NCI-H1930 (cell line): ENCODE results near the gene EFTUD2.

ENCODE experiments used
- DNase-seq, 2 experiments: peaks; one replicate each; lab custom pipeline; 2025; lab: John Stamatoyannopoulos, UW

Gene EFTUD2

DNA sequence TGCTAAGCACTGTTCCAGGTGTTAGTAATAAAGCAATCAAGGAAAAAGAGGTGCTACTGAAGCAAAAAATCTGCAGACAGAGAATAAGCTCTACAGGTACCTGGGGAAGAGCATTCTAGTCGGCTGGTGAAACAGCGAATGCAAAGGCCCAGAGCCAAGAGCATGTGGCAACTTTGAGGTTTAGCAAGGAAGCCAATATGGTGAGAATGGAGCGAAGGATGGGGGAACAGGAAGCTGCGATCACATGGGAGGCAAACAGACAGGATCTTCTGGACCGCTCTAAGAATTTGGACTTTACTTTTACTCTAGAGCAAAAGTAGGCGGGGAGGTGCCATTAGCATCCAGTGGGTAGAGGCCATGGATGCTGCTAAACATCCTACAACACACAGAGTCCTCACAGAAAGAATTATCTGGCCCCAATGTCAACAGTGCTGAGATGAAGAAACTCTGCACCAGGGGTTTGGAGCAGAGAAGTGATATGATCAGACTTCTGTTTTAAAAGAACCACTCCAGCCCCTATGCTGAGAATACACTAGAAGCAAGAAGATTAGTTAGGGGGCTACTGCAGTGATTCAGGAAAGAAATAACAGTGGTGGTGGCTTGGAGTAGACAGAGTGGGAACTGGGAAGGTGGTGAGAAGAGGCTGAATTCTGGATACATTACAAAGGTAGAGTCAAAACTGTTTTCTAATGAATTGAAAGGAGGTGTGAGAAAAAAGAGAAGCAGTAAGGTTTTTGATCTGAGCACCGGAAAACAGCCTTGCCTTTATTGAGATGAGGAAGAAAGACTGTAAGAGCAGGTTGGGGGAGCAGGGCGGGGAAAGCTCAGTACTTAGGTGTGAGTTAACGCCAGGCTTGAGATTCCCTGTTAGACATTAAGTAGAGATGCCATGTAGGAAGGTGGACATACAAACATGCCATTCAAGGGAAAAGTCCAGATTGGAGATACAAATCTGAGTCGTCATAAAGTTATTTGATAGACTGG lies 11.0 kb downstream of the EFTUD2 start:
- no peak for DNase-seq

DNA sequence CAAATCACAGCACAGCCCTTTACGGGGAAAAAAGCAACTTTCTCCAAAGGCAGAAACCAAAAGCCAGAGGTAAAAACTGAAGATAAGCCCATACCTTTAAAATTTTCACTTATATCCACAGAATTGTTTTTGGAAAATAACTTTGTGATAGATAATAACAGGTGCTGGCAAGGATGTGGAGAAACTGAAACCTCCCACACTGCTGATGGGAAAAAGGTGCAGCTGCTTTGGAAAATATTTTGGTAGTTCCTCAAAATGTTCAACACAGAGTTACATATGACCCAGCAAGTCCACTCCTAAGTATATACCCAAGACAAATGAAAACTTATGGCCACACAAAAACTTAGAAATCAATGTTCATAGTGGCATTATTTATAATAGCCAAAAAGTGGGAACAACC lies 12.2 kb downstream of the EFTUD2 start:
- DNase-seq: no peak

DNA sequence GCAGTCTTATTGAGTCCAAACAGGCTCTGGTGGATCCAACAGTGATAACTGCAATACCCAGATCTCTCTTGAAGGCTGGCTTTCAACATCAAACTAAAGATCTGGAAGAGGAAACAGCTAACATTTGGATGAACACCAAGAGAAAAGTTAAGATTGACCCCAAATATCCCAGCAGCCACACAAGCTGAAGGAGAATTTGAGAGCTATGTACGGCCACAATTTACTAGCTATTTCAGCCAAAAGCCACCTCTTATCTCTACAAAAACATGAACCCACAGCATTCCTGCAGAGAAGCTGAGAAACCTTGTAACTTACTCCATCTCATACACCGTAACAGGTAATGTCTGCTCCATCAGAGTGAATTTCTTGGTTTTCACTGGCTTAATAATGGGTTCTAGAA lies 14.3 kb downstream of the EFTUD2 start:
- no peak for DNase-seq

DNA sequence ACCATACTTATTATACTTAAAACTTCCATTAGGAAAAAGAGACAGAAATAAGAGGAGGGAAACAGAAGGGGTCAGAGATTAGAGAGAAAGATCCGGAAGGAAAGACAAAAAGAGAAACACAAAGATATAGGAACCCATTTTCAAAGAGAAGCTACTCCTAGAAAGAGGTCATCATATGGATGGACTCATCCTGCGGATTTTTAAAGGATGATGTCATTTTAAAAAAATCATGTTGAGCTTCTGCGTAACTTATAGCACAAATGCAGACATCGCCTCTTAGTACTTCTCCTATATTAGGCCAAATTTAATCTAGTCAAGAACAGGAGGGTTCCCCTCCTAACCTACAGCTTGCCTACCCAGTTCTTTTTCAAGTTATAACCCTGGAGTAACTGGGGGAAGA lies 18.1 kb downstream of the EFTUD2 start:
- DNase-seq: no peak

DNA sequence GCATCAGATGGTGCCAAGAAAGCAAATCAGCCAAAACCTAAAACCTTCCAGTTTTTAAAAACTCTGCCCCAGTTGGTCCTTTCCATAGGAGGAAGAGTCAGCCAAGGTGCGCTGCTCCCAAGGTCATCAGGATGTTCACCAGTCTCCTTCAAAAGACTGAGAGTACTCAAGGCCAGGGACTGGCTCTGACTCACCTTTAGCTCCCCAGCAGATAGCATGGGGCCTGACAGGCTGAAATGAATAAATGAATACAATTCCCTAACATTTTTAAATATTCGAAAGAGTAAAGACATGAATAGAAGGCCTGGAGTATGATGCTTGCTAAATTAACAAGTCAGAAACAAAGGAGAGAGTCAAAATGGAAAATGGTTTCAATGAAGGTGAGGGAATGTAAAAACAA lies 19.2 kb downstream of the EFTUD2 start:
- DNase-seq: no peak

DNA sequence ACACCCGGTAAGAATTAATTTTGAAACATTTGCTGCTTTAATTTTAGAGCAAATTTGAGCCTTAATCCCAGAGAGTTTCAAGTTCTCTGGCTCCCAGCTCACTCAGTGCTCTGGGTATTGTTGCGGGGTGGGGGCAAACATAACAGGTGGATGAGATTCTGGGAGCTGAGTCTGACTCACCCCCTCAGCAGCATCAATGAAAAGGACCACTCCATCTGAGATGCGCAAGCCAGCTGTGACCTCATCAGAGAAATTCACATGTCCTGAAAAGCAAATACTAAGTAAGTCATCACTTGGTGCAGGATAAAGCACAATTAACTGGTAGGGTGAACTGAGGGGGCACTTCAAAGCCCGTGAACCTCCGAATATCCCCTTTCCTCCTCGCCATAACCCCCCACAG lies 19.9 kb downstream of the EFTUD2 start:
- DNase-seq: no peak

DNA sequence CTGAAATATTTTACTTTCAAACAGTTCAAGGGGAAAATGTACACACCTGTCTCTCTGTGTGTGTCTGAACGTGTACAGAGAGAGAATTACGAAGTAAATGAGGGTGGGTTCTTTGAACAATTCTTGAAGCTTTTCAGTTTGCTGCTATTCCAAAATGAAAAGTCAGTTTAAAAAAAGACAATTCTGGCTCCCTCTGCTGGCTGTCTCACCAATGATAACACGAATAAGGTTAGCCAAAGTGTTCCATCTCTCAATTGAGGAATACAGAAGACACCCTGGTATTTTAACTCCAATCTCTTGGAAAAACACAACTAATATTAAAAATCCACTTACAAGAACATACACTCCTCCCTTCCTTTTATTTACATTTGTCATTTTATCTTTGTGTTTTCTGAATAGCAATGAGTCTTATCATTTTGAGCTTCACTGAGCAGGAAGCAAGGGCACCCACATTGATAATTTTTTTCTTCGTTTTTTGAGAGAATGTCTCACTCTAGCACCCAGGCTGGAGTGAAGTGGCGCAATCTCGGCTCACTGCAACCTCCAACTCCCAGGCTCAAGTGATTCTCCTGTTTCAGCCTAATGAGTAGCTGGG lies 20.5 kb downstream of the EFTUD2 start:
- DNase-seq: no peak

DNA sequence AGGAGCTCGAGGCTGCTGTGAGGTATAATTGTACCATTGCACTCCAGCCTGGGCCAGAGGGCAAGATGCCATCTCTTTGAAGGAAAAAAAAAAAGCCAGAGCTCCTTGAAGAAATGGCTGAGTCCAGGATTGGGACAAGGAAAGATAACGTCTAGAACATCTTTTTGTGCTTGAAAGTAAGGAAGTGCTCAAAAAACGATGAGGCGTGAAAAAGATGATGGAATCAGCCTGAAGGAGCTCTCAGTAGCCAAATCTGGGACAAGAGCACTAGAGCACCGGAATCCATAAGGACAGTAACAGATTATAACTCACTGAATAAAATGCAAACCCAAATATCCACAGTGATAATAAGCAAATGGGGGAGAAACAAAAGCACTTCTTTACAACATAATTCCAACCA lies 22.1 kb downstream of the EFTUD2 start:
- DNase-seq: no peak

DNA sequence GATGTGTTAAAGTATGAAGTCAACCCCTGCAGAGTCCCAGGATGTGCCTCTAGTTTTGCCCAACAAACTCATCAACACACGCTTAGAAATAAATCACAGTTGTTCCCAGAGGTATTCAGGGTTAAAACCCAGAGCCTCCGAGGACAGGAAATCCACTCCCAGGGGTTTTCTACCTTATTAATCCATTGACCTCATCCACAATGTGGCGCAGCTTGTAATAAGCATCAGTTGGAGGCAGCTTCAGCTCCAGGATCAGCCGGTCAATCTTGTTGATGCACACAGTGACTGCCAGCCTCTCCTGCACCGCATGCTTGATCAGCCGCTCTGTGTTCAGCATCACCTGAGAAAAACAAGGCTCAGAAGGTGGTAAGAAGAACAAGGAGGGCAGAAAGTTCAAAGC lies 23.5 kb downstream of the EFTUD2 start:
- DNase-seq: no peak

DNA sequence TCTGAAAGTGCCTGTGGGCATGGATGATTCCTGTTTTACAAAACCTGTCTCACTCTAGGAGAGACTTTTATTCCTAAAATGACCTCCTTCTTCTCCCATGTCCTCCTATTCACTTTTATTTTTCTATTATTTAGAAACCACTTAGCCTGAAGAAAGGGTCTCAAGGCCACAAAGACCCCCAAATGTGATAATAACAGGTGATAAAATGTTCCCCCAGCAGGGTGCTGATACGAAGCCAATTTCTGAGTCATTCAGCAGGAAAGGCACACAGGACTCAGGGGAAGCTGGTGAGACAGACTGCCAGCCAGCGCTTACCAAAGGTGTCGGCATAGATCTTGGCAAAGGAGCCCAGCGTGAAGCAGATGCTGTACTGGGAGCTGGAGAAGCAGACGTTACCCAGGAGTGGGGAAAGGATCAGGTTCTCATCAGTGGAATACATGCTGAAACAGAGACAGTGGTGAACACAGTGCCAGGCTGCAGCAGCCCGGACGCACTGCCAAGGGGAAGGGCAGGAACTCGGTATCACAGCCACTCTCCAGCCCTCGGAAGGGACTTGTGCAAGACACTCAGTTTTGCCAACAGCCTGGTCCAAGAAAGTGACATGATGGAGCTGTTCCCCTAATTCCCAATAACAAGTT lies 27.0 kb downstream of the EFTUD2 start:
- no peak for DNase-seq

DNA sequence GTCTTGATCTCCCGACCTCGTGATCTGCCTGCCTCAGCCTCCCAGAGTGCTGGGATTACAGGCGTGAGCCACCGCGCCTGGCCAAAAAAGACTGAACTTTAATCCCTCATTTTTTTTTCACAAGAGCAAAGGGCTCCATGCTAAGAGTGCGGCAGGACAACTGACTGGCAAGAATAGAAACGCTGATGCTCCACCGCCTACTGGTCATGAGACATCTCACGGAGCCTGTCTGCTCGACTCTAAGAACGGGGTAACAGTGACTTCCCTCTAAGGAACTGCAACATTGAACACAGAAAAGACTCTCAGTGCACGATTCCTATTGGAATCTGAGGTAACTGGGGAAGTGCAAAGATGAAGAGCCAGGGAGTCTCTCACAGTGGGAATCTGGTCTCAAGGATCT lies 27.7 kb downstream of the EFTUD2 start:
- DNase-seq: no peak

DNA sequence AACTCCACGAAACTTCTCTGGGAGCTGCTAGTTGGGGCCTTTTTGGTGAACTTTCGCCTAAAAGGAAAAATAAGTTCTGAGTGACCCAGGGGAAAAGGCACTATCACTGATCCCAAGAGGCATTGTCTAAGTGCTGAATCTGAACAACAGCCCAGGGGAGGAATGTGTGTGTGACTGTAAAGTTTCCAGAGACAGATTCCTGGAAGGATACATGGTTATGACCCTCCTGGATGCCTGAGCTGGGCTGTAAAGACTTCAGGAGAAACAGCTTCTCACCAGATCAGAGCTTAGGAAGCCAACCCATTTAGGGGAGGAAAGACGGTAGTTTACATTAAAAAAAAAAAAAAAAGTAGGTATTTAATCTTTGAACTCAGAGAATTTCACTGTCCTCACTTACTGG lies 31.4 kb downstream of the EFTUD2 start:
- DNase-seq: no peak

DNA sequence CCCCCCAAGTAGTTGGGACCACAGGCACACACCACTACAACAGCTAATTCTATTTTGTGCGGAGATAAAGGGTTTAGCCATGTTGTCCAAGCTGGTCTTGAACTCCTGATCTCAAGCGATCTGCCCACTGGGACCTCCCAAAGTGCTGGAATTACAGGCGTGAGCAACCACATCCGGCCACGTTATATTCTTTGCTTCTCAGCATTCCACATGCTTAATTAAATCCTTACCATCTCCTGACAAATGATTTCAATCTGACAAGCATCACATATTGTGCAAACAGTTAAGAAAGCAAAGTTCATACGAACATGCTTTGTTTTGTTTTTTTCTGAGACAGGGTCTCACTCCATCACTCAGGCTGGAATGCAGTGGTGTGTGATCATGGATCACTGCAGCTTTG lies 33.3 kb downstream of the EFTUD2 start:
- DNase-seq: no peak

DNA sequence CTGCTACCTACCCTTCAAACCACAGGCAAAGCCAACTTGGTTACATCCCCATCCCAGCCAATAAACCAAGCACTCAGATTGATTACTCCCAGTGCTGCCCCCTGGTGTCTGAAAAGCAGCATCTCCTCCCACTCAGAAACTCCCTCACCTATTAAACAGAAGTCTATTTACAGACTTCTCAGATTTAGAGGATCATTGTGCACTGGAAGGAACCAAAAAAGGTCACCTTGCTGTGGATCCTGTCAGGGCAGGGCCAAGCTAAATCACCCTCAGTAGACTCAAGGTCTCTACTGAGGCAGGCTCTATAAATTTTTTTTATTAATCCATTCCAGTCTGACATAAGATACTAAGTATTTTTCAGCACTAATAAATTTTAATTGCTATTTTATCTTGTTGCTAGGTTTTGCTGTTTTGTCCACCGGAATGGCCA lies 34.0 kb downstream of the EFTUD2 start:
- DNase-seq: peak; percentile 30 to 53

DNA sequence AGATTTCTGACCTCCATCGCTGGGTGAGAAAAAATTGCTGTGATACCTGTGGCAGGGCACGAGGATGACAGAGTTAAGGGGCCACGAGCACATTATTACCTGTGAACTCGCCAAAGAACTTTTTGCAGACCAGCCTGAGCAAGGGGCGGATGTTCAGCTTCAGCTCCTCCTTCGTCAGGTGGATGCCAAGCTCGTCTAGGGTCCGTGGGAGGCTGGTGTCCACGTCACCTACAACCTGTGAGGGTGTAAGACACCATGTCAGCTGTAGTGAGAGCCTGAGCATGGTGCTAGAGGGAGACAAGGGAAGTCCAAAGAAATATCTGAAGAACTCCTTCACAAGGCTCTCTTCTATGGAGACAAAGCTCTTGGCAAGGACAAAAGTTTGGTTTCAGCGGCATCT lies 34.4 kb downstream of the EFTUD2 start:
- no peak for DNase-seq

DNA sequence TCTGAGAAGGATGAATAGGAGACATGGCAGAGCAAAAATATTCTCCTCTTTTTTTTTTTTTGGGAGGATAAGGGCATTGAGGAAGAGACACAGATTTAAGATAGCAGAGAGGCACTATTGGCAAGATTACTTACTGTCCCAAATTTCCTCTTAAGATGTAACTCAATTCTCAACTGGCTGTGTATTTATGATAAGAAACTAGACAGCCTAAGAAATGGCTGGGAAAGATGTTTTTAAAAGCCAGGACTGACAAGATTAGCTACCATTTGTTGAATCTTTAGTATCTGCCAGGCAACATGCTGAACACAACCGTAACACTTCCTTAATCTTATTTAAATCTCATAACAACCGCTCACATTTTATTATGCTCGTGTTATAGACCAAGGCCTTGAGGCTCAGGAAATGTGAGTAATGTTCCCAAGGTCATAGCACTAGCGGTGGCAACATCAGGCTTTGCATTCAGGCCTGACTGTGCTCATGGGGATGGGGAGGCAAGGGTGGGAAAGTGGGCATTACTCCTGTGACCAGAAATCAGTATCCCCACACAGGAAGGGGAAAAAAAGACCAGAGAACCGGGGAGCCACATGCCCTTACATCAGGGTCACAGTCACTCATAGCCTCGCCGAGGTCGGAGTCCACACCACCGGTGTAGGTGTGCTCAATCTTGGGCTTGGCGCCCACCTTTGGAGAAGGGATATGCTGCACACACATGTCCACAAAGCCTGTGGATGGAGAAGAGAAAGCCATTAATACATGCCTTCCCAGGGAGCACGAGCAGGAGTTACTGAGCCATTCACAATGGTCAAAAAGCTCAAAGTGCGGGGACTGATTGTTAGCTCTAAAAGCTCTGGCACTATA lies 36.0 kb downstream of the EFTUD2 start:
- DNase-seq: no peak

DNA sequence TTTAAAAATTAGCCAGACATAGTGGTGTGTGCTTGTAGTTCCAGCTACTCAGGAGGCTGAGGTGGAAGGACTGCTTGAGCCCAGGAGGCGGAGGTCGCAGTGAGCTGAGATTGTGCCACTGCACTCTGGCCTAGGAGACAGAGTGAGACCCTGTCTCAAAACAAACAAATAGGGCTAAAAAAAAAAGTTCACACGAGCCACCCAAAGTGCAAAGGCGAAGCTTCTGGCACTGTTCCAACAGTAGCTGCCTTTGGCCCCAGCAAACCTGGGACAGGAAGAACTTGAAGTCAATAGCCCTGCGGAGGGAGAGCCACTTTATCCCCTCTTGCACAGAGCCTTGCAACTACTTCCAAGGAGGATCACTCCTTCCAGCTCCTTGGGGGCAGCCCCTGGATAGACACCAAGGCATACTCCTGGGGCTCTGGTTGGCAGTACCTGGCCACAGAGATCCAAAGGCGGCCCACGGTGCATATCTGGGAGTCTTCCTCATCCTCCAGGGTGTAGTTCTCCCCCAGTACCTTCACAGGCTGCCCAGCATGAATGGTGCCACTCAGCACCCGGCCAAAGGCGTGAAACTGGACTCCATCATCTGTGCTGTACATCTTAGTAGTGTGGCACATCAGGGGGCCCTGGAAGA lies 36.8 kb downstream of the EFTUD2 start:
- DNase-seq: no peak

DNA sequence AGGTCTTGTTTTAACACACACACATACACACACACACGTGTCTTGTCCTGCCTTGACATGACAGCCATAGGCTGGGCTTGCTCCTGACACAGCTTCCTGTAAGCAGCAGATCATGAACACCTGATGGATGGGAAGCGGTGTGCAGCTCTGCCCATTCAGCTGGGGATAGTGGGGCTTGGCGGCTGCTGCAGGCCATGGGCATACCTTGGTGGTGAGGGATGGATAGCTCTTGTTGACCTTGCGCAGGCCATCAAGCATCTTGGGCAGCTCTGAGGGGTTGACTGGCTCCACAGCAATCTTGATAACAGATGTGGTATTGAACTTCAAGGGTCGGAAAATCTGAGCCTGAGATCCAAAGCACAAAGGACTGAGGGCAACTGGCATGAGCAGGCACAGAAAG lies 39.5 kb downstream of the EFTUD2 start:
- no peak for DNase-seq

DNA sequence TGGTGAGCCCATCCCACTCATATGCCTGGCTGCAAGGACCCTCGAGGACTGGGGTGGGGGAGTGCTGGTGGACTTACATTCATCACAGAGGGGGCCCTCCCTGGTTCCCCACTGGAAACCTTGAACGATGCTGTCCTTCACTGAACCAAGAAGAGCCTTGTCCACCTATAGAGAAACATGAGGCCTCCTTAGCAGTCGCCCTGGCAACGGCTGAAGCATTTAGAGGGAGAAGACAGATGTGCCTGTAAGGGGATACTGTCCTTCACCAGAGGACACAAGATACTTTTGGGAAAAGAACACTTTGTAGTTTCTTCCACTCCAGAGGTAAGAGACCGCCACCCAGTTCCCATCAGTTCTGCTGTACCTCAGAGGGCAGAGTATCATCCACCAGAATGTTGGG lies 45.1 kb downstream of the EFTUD2 start:
- DNase-seq: no peak

DNA sequence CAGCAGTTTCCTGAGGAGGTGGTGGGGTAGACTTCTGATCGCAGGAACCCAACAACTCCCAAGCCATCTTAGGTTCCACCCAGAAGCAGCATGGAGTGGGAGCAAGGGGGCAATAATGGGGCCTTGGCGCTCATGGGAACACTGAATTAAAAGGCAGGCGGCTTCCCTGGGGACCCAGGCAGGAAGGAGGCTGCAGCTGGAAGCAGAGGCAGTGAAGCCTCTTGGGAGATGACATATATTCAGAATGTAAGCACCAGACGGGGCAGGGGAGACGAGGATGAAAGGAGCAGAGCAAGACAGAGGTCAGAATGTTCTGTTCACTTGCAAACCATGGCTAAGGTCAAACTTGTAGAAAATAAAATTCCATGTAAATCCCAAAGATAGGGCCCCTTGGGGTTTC lies 48.6 kb downstream of the EFTUD2 start:
- no peak for DNase-seq

DNA sequence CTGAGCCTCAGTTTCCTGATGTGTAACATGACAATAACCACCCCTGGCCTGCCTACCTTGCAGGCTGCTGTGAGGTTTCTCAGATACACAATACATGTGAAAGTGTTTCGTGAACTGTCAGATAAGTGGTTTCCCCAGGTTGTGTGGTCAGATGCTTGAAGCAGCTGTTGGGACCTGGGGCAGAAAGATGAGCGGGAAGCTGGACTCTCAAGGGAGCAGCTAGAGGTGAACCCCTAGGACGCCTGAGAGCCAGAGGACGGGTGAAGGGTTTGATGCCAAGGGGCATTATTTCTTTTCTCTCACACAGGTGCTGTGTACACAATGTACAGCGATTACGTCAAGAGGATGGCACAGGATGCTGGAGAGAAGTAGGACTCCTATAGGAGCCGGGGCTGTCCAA lies 49.2 kb downstream of the EFTUD2 start:
- DNase-seq: no peak
